ENCODE measurements around the gene RBM20.

The RBM20 gene

DNA sequence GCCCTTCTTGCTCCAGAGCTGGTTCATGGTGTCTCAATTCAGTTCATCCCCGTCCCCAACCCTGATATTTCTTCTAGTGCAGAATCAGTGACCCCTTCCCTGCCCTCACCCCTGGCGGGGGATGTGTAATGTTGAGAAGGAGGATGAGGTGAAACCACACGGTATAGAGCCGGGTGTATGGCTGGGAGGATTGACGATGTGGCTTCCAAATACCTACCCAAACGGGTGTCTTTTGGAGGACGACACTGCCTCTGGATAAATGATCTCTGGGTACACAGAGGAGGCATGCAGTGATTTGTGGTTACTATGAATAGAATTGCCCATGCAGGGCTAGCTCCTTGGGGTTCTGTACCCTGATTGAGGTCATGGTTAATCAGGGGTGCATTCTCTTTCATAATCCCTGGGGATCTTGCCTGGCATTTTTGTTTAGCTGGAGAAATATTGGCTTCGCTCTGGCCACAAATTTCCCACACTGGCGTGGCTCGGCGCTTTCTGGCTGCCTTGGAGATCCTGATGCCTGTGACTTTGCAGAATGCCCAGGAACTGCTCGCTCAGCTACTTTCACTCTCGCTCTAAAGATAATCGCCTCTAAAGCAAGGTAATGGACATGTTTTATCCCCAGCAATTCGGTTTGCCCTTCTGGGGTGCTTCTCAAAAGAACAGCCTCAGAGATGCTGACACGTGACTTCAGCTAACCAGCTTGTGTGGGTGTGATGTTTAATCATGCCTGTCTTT lies 89.2 kb downstream of the RBM20 start:
- DNase-seq (ENCODE audit: low read depth, low spot score): peak; percentile 37
- peak overlapping the region; percentile 36 for H3K4me3 ChIP-seq (ENCODE audit: low read depth, low read length)
- TF ChIP-seq, protein P1, sequence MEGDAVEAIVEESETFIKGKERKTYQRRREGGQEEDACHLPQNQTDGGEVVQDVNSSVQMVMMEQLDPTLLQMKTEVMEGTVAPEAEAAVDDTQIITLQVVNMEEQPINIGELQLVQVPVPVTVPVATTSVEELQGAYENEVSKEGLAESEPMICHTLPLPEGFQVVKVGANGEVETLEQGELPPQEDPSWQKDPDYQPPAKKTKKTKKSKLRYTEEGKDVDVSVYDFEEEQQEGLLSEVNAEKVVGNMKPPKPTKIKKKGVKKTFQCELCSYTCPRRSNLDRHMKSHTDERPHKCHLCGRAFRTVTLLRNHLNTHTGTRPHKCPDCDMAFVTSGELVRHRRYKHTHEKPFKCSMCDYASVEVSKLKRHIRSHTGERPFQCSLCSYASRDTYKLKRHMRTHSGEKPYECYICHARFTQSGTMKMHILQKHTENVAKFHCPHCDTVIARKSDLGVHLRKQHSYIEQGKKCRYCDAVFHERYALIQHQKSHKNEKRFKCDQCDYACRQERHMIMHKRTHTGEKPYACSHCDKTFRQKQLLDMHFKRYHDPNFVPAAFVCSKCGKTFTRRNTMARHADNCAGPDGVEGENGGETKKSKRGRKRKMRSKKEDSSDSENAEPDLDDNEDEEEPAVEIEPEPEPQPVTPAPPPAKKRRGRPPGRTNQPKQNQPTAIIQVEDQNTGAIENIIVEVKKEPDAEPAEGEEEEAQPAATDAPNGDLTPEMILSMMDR (IDR thresholded peaks at IDR 0.05; ENCODE audit: low read depth, low read length): no peak
- in situ Hi-C loops (cut with HindIII; ENCODE audit: low sequenced_read_pairs): no loop called here

DNA sequence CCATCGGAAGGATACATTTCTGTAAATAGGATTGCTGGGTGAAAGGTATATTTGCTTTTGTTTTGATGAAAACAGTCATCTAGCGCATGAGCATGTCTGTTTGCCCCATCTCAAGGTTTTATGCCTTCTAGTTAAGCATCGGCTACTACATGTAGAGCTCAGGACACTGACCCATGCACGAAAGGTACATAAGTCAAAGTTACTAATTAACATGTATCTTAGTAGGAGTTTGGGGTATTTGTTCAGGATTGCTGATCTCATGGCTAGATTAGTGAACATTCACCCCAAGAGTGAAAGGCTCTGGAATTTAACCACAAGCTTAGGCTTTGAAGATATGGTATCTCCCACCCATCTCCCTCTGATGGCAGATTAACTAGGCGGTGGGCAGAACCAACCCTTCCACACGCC lies 91.5 kb downstream of the RBM20 start:
- no peak overlapping the region for H3K4me3 ChIP-seq (ENCODE audit: low read depth, low read length)
- TF ChIP-seq, protein P1 (IDR thresholded peaks at IDR 0.05; ENCODE audit: low read depth, low read length): no peak
- in situ Hi-C loops (cut with HindIII; ENCODE audit: low sequenced_read_pairs): no loop called here
- DNase-seq (ENCODE audit: low read depth, low spot score): no peak

DNA sequence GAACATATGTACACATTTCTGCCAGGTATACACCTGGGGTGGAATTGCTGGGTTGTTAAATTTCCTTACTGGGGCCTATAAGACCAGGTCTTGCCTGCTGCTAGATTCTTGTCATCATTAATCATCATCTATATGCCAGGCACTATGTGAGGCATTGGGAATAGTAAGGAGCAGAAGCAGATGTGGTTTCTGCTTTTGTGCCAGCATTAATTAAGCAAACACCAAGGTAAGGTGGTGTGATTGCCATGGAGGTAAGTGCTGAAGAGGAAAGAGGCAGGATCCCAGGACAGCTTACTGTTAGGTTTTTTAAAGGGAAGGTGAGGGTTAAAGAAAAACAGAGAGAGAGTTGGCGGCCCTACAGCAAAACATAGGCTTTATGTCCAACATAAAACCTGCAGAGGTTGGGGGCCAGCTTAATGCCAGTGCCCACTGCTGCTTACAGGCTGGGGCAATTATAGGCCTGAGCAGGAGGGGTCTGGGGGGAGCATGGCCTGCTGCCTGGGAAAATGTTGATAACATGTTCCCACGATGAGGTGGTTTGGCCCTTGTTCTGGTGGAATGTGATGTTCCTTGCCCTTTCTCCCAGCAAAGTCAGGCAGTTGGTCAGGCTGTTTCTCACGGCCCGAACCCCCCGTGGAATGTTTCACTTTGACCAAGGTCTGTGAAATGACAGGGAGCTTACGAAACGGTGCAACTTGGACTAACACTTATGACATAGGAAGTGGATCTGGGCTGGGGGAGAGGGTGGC lies 93.9 kb downstream of the RBM20 start:
- in situ Hi-C loops (cut with HindIII; ENCODE audit: low sequenced_read_pairs): no loop called here
- DNase-seq (ENCODE audit: low read depth, low spot score): peak; percentile 43
- TF ChIP-seq, protein P1 (IDR thresholded peaks at IDR 0.05; ENCODE audit: low read depth, low read length): no peak
- no peak overlapping the region for H3K4me3 ChIP-seq (ENCODE audit: low read depth, low read length)

DNA sequence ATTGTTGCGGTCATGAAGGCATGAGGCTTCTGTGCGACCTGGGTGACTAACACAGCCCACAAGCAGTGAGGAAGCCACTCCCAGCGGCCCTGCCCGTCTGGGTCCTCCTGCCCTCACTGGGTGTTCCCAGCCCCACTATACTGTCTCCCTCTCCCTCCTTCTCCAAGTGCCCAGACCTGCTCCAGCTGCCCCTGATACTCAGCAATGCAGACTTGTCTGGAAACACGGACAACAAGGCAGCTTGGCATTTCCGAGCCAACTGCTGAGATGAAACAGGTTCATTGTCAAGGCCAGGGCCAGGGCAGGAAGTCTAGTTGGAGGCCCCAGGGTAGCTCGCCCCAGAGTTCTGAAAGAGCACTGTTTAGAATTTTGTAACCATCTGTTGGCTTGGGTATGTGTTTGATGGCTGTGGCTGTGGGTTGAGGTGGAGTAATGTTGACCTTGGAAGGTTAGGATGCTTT lies 95.7 kb downstream of the RBM20 start:
- H3K4me3 ChIP-seq (ENCODE audit: low read depth, low read length): no peak overlapping the region
- in situ Hi-C loops (cut with HindIII; ENCODE audit: low sequenced_read_pairs): no loop called here
- peak; percentile 34 for DNase-seq (ENCODE audit: low read depth, low spot score)
- TF ChIP-seq, protein P1 (IDR thresholded peaks at IDR 0.05; ENCODE audit: low read depth, low read length): no peak

DNA sequence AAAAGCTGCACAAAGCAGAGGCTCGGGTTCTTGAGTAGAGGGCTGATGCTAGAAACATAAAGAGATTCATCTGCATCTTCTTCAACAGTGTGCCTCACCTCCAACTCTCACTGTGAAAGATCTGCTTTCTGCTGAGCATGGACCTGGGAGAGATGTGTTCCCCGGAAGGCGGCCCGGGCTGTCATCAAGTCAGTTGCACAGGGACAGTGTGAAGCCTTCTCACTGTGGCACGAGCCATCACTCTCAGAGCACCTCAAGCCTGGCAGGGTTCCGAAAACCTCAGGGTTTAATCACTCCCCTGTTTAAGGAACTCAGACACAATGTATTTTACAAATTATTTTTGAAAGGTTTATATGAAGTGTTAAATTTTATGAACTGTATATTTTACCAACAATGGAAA lies 98.7 kb downstream of the RBM20 start:
- TF ChIP-seq, protein P1 (IDR thresholded peaks at IDR 0.05; ENCODE audit: low read depth, low read length): no peak
- in situ Hi-C loops (cut with HindIII; ENCODE audit: low sequenced_read_pairs): no loop called here
- no peak for DNase-seq (ENCODE audit: low read depth, low spot score)
- no peak overlapping the region for H3K4me3 ChIP-seq (ENCODE audit: low read depth, low read length)

DNA sequence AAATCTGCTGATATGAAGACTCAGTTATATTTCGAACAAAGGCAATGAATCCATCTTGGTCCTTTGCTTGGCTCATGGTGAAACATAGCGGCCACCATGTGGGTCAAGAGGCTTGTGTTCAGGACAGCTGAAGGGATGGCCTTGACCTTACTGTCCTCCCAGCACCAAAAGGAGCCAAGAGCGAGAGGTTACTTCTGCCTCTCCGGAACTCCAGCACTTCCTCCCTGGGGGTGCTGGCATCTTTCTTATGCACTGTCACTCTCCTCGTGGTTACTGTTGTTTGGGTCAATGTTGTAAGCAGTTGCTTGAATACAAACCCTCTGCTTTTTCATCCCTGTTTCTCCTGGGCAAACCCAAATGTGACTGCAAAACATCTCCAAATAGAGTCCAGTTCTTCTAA lies 100.6 kb downstream of the RBM20 start:
- no peak overlapping the region for H3K4me3 ChIP-seq (ENCODE audit: low read depth, low read length)
- TF ChIP-seq, protein P1 (IDR thresholded peaks at IDR 0.05; ENCODE audit: low read depth, low read length): no peak
- in situ Hi-C loops (cut with HindIII; ENCODE audit: low sequenced_read_pairs): no loop called here
- no peak for DNase-seq (ENCODE audit: low read depth, low spot score)
